ENCODE results near the gene TMEM127.
"Not testable (repeated sequence)": the region's sequence is repeated elsewhere in the genome, so short reads cannot be mapped to it uniquely, and the experiment has no call there.

The TMEM127 gene

DNA sequence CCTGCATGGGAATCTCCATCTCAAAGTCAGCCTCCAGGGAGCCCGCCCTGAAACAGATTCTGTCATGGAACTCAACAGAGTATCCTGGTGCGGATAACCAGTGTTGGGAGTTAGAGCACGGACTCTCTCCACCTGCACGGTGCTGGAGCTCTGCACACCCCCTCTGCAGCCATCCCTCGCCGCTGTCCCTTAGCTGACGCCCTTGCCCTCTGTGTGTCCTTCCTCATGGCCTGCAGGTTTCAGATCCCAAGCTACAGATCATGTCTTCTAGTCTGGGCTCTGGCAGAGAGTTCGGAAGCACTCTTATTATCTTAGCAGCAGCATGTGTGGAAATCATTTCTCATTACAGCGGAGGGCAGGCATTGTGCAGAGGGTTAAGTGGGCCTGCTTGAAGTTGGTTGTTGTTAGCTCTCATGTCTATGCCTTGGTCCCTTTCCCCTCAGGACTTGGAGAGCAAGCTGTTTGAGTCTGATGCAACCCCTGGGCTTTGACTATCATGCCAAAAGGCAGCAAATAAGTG, 26.0 kb downstream of the TMEM127 start:
- no peak for DNase-seq

DNA sequence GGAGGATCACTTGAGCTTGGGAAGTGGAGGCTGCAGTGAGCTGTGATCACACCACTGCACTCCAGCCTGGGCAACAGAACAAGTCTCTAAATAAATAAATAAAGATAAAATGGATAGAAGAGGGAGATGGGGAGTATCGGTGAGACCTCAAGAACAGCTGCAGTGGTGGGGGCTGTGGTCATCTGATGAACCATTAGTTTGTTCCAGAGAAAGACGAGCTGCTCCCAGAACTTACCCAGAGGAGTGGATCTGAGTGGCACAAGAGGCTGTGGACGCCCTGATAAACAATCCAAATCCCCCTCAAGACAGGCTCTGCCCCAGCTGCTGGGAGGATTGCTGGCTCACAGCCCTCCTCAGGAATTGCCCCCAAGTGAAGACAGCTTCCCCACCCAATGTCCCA, 26.7 kb downstream of the TMEM127 start:
- DNase-seq, result no peak

DNA sequence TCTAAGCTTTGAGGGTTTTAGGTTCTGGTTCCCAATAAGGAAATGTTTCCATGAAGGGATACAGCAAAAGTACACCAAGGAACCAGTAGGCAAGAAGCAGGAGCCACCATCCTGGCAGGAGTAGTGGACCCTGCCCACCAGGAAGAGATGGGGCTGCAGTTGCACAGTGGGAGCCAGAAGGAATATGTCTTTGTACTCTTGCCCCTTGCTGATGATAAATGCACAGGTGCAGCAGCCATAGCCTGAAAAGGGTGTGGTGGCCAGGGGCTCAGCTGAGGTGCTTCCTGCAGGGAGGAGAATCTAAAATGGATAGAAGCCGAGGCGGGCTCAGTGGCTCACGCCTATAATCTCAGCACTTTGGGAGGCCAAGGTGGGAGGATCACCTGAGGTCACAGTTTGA, 27.5 kb downstream of the TMEM127 start:
- no peak for DNase-seq

GRCh38 chr2:96236882-96237281, 28.9 kb downstream of the TMEM127 start:
- no peak for DNase-seq

GRCh38 chr2:96233880-96234316, 31.9 kb downstream of the TMEM127 start:
- DNase-seq, result no peak

GRCh38 chr2:96233436-96233835, 32.4 kb downstream of the TMEM127 start:
- DNase-seq, result no peak

DNA sequence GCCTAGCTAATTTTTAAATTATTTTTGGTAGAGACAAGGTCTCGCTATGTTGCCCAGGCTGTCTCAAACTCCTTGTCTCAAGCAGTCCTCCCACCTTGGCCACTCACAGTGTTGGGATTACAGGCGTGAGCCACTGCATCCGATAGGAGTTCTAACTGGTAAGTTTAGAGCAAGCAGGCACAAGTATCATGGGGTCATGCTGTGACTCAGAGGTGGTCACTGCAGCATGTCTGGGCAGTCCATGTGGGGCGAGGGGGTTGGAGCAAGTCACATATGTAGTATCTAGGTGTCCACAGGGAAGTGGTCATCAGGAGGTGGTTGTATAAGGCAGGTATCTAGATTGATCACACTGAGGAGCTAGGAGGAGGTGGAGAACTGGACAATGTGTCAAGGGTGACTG, 34.5 kb downstream of the TMEM127 start:
- DNase-seq, result no peak

DNA sequence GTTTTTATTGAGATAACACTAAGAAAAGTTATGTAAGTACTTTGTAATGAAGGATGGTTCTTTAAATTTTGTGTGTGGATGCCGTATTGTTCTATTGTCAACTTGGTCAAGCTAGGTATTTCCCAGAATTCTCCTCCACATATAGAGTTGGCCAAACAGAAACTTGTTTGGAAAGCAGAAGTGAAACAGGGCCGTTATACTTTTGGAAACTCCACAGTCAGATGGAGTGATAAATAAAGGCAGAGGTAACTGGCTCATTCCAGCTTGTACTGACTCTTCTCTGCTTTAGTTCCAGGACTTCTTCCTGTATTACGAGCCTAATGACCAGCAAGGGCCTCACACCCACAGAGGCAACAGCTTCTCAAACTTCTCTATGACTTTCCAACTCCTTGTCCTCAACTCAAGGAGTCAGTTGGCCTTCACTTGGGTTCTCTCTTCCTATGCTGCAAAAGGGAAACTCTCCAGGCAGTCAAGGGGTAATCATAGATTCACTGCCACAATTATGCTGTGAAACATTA, 40.7 kb downstream of the TMEM127 start:
- DNase-seq, result peak; percentile 18

GRCh38 chr2:96221106-96221505, 44.7 kb downstream of the TMEM127 start:
- not testable (repeated sequence) for DNase-seq

- DNase-seq, result not testable (repeated sequence)
Measured at GRCh38 chr2:96219959-96220358, 45.8 kb downstream of the TMEM127 start.

DNA sequence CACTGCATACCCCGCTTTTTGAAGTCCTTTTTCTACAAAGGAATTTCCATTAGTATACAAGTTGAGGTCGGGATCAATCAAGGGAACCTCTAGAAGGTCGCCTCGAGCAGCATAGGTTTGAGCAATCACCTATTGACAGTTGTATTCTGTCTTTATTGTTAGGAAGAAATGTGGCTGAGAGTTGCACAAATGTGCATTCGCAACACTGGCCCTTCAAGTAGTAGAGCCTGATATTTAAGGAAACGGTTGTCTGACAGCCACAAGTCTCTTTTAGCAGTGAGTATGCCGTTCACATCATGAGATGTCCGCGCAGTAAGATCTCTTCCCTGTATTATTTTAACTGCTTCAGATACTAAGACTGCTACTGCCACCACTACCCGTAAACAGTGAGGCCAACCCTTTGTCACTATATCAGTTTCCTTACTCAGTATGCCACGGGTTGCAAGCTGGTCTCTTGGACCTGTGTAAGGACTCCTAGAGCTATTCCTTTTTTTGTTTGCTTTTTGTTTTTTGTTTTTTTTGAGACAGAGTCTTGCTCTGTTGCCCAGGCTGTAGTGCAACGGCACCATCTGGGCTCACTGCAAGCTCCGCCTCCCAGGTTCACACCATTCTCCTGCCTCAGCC, 47.2 kb downstream of the TMEM127 start:
- DNase-seq, result no peak

GRCh38 chr2:96214554-96214953, 51.2 kb downstream of the TMEM127 start:
- no peak for DNase-seq

GRCh38 chr2:96213379-96213778, 52.4 kb downstream of the TMEM127 start:
- no peak for DNase-seq

DNA sequence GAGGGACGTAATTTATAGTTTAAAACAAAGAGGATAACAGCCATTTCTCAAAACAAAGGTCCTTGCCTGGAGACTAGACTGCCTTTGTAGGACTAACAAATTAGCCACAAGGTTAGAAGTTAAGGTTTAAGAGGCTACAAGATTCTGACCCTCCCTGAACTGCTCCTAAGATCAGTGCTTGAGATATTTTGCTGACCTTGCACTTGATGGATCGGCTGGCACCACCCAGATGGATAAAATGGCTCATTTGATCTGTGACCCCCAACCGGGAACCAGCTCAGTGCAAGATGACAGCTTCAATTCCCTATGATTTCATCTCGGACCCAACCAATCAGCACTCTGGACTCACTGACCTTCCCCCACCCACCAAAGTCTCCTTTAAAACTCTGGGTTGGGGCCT, 53.5 kb downstream of the TMEM127 start:
- no peak for DNase-seq

DNA sequence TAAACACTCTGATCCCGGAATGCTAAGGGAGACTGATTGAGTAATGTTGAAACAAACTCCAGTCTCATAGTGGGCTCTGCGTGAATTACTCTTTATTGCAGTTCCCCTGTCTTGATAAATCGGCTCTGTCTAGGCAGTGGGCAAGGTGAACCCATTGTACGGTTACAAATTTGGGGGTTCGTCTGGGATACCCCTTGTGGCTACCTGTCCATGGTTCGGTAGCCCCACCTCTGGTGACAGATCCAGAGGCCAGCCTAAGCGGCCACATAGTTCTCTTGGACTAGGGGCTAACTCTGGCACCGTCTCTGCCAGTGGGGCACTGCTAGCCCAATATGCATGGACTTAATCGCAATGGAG, 56.1 kb downstream of the TMEM127 start:
- no peak for DNase-seq

GRCh38 chr2:96209011-96209728, 56.6 kb downstream of the TMEM127 start:
- no peak for DNase-seq

DNA sequence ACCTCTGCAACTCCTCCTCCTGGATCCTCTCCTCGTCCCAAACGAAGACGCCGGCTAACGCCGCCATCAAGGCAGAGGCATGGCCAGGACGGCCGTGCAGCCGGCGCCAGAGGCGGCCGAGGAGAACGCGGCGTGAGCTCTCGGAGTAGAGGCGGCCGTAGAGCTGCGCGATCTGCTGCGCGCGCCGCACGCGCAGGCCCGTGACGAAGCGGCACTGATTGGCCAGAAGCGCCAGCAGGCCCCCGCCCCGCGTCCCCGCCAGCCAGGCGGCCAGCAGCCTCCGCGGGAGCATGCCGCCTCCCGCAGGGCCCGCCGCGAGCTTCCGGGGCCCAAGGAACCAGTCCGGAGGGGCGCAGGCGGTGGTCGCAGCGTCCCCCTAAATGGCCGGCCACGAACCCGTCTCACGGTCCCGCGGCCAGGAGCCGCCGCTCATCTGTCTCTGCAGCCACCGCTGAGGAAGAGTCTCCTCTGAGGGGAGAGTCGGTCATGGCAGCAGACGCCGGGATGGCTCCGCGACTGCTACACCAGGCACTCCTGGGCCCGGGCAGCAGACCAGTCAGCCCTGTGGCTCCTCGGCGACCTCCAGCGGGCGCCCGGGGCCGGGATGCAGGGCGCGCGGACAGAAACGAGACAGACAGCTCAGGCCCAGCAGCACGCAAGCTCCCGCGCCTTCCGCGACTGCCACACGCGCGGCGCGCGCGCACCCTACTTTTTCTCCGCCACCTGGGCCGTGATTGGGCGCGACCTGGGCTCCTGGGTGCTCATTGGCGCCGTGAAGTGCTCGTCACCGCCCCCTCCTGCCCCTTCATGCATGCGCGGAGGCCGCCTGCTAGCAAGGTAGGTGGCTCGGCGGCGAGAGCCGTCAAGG, 57.4 kb downstream of the TMEM127 start, which contains the start of gene STARD7:
Gene STARD7, minus strand, starts transcription at position 685 of the 868 bp plus-strand sequence. Its CDS starts 393 bp downstream, at position 292.
- peak; percentile 99 for DNase-seq

DNA sequence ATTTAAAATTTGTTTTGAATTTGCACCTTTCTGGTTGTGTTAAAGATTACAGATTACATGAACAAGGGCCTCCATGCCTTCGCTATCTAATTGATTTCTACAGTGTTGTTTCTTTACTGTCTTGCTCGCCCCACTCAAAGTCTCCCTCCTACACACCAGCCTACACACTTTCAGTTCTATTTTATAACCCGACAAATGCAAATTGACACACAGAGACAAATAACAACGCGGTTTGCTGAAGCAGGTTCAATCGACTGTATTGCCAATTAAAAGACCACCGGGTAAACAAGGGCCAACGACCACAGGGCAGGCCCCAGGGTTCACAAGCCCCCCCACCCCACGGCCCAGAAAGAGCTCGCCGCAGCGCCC, 58.0 kb downstream of the TMEM127 start:
- DNase-seq, result no peak

- DNase-seq, result peak; percentile 13
Measured at GRCh38 chr2:96207073-96207773, 58.6 kb downstream of the TMEM127 start.

GRCh38 chr2:96205888-96206287, 59.9 kb downstream of the TMEM127 start:
- DNase-seq, result no peak

DNA sequence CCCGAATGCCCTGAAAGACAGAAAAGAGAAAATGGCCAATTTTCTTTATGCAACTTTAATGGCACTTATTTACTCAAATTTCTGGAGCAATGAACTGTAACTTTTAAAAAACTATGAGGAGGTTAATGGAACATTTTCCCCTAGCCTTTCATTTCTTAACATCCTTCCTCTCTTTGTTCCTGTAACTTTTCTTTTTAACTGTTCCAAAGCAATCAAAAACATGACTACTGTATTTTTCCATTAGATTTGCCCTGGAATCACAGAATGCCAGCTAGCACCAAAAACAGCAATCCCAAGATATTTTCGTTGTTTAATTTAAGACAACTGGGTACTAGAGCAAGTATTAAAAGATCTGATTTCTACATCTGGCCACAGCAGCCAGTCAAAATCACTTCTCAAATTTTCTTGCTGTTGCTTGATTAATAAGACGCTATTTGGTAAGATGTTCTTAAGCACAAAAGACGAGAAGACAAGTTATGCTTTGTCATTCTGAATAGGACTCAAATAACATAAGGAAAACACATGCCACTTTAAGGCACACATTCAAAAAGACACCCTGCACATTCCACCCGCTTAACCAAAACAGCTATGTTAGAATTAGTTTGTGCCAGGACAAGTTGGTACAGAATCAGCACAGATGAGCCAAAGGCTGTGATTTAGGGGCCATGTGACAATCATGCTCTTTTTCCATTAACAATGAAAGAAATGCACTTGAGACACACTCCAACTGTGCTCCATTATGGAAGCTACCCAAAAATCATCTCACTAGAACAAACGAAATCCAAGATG, 60.8 kb downstream of the TMEM127 start:
- no peak for DNase-seq
